CD4-positive, alpha-beta T cell treated with Interleukin-4 for 1 hour (primary cell): ENCODE data around the gene TSFM.

Experiments used
- DNase-seq, 2 donors: peaks; one replicate each; pipeline ENCODE4 v3.0.0-alpha.2; 2020 to 2022

Gene TSFM

GRCh38 chr12:57837864-57838562 is 55.4 kb downstream of the TSFM start:
- DNase-seq, result peak in 1 of 2 donors; percentile 39

- peak; percentile 37 to 45 for DNase-seq
Observed at GRCh38 chr12:57838594-57839302, 56.2 kb downstream of the TSFM start.

GRCh38 chr12:57839996-57840395 is 57.4 kb downstream of the TSFM start:
- no peak for DNase-seq

- no peak for DNase-seq
Observed at GRCh38 chr12:57840726-57841125, 58.1 kb downstream of the TSFM start.

- no peak for DNase-seq
Observed at GRCh38 chr12:57841445-57841844, 58.9 kb downstream of the TSFM start.

- no peak for DNase-seq
Observed at GRCh38 chr12:57842342-57843294, 60.0 kb downstream of the TSFM start.

GRCh38 chr12:57844709-57845477 is 62.3 kb downstream of the TSFM start:
- peak in 1 of 2 donors; percentile 25 for DNase-seq

- DNase-seq, result peak; percentile 58 to 60
Observed at GRCh38 chr12:57845478-57846284, 63.1 kb downstream of the TSFM start.

- no peak for DNase-seq
Observed at GRCh38 chr12:57846285-57846576, 63.6 kb downstream of the TSFM start.

- peak; percentile 91 for DNase-seq
Observed at GRCh38 chr12:57846577-57847319, 64.2 kb downstream of the TSFM start, which contains the start of gene CTDSP2. CTDSP2 (minus strand) TSS chr12:57846729; CDS start chr12:57846435, 294 bp downstream.
